ENCODE results near the gene ZNF414. TPM values are rescaled to one million over a fixed set of nuclear protein-coding genes. Genes with fewer than 3 reads are reported as not detected.

The ZNF414 gene
- total RNA-seq, 2 experiments from 2014 or later = 19.8 to 24.1 TPM

DNA sequence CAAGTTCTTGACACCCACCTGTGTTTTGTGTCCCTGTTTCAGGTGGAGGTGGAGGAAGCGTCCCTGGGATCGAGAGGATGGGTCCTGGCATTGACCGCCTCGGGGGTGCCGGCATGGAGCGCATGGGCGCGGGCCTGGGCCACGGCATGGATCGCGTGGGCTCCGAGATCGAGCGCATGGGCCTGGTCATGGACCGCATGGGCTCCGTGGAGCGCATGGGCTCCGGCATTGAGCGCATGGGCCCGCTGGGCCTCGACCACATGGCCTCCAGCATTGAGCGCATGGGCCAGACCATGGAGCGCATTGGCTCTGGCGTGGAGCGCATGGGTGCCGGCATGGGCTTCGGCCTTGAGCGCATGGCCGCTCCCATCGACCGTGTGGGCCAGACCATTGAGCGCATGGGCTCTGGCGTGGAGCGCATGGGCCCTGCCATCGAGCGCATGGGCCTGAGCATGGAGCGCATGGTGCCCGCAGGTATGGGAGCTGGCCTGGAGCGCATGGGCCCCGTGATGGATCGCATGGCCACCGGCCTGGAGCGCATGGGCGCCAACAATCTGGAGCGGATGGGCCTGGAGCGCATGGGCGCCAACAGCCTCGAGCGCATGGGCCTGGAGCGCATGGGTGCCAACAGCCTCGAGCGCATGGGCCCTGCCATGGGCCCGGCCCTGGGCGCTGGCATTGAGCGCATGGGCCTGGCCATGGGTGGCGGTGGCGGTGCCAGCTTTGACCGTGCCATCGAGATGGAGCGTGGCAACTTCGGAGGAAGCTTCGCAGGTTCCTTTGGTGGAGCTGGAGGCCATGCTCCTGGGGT lies 28.2 kb downstream of the ZNF414 start:
- H3K36me3 Mint-ChIP-seq (ENCODE audit: low read depth) = peaks cover 48% of the 10 kb centered on the region
- CTCF ChIA-PET = interaction anchor here (0.9 kb wide), 2 partner anchors 39 to 132 kb away, joined by 3 to 4 read pairs; no protein-coding TSS in a partner anchor
- no peak overlapping the region for H3K4me3 Mint-ChIP-seq
- no peak for DNase-seq
- no peaks in the 10 kb centered on the region for H3K9me3 Mint-ChIP-seq
- intact Hi-C loops (cut with micrococcal nuclease) = loop anchor here (2.0 kb wide), 1 partner anchor 21 kb away; no protein-coding TSS in a partner anchor
- H3K27ac Mint-ChIP-seq = peak overlapping the region; percentile 89
- no peaks in the 10 kb centered on the region for H3K27me3 Mint-ChIP-seq (ENCODE audit: low read depth)
- H3K4me1 Mint-ChIP-seq (ENCODE audit: low read depth) = peaks cover 43% of the 10 kb centered on the region

DNA sequence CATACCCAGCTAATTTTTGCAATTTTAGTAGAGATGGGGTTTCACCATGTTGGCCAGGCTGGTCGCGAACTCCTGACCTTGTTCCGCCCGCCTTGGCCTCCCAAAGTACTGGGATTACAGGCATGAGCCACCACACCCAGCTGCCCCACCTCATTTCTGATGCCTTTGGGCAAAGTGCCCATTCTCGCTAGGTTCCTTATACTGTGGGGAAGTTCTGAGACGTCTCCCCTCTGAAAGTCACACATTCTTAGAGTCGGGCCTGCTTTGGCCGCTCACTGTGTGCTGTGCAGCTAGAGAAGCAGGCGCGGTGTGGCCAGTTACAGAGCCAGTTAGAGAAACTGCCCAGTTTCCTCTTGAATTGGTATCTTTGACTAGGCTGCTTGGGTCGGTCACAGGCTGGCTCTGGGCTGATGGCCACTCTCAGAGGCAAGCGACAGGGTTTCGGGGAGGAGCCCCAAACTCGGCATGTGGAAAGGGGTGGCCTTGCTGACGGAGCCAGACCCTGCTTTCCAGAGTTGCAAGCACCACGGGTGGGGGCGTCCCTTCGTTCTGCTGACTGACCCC lies 29.6 kb downstream of the ZNF414 start:
- Mint-ChIP-seq H3K9me3 (no peaks in the 10 kb centered on the region), H3K4me1 (ENCODE audit: low read depth) (peaks cover 49% of the 10 kb centered on the region), H3K27ac (peak overlapping the region; percentile 13), H3K27me3 (ENCODE audit: low read depth) (no peaks in the 10 kb centered on the region), H3K36me3 (ENCODE audit: low read depth) (peaks cover 53% of the 10 kb centered on the region), H3K4me3 (no peak overlapping the region)
- DNase-seq = no peak
- CTCF ChIA-PET = no interaction called here
- intact Hi-C loops (cut with micrococcal nuclease) = loop anchor here (5.0 kb wide), 1 partner anchor 37 kb away; no protein-coding TSS in a partner anchor

DNA sequence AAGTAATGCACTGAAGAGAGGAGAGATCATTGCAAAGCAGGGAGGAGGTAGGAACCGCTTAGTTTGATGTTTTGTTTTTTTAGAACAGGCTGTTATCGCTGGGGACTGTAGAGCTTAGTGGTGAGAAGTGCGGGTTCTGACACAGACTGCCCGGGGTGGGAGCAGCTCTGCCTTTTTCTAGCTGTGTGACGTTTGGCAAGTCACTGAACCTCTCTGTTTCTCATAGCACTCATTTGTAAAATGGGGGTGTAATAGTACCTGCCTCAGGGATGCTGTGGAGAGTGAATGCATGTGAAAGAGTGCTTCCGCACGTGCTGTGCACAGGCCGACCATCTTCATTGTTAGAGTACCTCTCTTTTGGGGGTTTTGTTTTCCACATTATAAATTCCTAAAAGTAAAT lies 30.8 kb downstream of the ZNF414 start:
- Mint-ChIP-seq H3K4me3 (no peak overlapping the region), H3K4me1 (ENCODE audit: low read depth) (peaks cover 58% of the 10 kb centered on the region), H3K27ac (peak overlapping the region; percentile 2), H3K36me3 (ENCODE audit: low read depth) (peaks cover 54% of the 10 kb centered on the region), H3K27me3 (ENCODE audit: low read depth) (no peaks in the 10 kb centered on the region), H3K9me3 (no peaks in the 10 kb centered on the region)
- intact Hi-C loops (cut with micrococcal nuclease) = loop anchor here (5.0 kb wide), 1 partner anchor 36 kb away; no protein-coding TSS in a partner anchor
- CTCF ChIA-PET = interaction anchor here (0.6 kb wide), 1 partner anchor 93 kb away, joined by 3 read pairs; the partner anchor contains the start of gene RAB11B
- no peak for DNase-seq

DNA sequence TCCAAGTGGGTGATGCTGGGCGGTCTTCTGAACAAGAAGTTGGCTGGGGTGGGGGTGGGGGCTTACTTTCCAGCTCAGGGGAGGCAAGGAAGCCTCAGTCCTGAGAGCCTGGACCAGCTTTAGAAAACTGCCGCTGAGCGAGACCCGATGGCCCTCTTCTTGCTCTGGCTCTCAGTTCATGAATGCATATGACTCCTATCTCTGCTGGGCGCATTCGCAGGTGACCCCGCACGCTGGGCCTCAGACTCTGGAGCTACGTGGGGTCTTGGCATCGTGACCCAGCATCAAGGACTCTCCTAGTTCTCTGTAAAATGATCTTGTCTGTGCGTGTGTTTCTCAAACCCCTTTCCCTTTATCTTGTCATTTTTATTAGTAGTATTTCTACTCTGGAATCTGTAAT lies 31.3 kb downstream of the ZNF414 start:
- no peaks in the 10 kb centered on the region for H3K9me3 Mint-ChIP-seq
- H3K36me3 Mint-ChIP-seq (ENCODE audit: low read depth) = peaks cover 54% of the 10 kb centered on the region
- DNase-seq = no peak
- intact Hi-C loops (cut with micrococcal nuclease) = loop anchor here (5.0 kb wide), 1 partner anchor 35 kb away; no protein-coding TSS in a partner anchor
- no peak overlapping the region for H3K4me3 Mint-ChIP-seq
- H3K27ac Mint-ChIP-seq = peak overlapping the region; percentile 2
- peaks cover 58% of the 10 kb centered on the region for H3K4me1 Mint-ChIP-seq (ENCODE audit: low read depth)
- no peaks in the 10 kb centered on the region for H3K27me3 Mint-ChIP-seq (ENCODE audit: low read depth)
- CTCF ChIA-PET = interaction anchor here (0.6 to 0.7 kb wide), 2 partner anchors 93 to 111 kb away, joined by 3 to 4 read pairs; partner anchors contain the start of gene RAB11B

DNA sequence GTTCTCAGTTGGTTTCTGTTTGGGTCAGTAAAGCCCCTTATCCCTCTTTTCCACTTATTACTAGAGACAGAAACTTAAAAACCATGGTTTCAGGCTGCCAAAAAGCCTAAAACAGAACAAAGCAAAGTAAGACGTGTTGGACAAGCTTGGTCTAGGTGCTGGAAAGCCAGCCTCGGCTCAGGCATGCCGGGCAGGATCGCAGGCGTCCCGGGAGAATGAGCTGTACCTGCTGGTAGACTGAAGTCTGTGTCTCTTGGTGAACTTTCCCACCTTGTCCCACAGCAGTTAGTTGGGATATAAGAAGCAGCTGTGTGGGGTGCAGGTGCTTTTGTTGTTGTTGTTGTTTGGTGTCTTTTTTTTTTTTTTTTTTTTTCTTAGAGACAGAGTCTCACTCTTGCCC lies 32.4 kb downstream of the ZNF414 start:
- Mint-ChIP-seq H3K9me3 (no peaks in the 10 kb centered on the region), H3K27ac (peak overlapping the region; percentile 32), H3K36me3 (ENCODE audit: low read depth) (peaks cover 51% of the 10 kb centered on the region), H3K27me3 (ENCODE audit: low read depth) (no peaks in the 10 kb centered on the region), H3K4me3 (no peak overlapping the region), H3K4me1 (ENCODE audit: low read depth) (peaks cover 57% of the 10 kb centered on the region)
- CTCF ChIA-PET = interaction anchor here (0.6 kb wide), 1 partner anchor 35 kb away, joined by 3 read pairs; no protein-coding TSS in a partner anchor
- intact Hi-C loops (cut with micrococcal nuclease) = loop anchor here (5.0 kb wide), 1 partner anchor 34 kb away; no protein-coding TSS in a partner anchor
- no peak for DNase-seq

DNA sequence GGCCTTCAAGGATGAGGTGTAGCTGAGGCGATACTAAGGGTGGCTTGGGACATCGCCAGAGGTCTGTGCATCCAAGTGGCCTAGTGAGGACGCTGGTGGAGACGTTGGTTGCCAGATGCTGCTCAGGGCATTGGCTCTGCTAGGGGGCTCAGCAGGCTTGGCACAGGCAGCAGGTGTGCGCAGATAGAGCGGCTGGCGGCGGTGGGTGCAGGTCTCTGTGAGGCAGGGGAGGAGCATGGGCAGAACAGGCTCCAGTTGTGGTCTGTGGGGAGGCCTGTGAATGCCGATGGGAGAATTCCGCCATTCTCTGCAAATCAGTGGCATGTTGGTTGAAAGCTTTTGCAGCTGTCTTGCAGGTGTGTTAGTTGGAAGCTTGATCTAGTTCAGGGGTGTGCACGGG lies 32.8 kb downstream of the ZNF414 start:
- peaks cover 57% of the 10 kb centered on the region for H3K4me1 Mint-ChIP-seq (ENCODE audit: low read depth)
- H3K36me3 Mint-ChIP-seq (ENCODE audit: low read depth) = peaks cover 50% of the 10 kb centered on the region
- CTCF ChIA-PET = no interaction called here
- no peaks in the 10 kb centered on the region for H3K27me3 Mint-ChIP-seq (ENCODE audit: low read depth)
- no peaks in the 10 kb centered on the region for H3K9me3 Mint-ChIP-seq
- intact Hi-C loops (cut with micrococcal nuclease) = loop anchor here (5.0 kb wide), 1 partner anchor 34 kb away; no protein-coding TSS in a partner anchor
- no peak for DNase-seq
- no peak overlapping the region for H3K4me3 Mint-ChIP-seq
- peak overlapping the region; percentile 32 for H3K27ac Mint-ChIP-seq

DNA sequence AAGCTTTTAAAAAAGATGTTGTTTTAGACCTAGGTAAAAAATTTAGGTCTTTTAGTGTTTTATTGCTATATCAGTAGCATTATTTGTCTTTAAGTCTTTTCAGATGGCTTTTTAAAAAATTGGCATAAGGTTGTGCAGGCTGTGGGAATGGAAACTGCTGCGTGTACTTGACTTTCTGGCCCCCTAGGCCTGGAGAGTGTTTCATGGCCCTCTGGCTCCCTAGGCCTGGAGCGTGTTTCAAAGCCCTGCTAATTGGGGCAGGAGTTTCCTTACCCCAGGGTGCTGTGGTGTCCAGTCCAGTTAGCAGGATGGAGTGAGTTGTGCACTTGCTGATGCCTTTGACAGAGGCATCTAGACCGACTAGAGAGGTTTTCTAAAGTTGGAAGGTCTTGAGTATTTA lies 35.4 kb downstream of the ZNF414 start:
- peaks cover 64% of the 10 kb centered on the region for H3K4me1 Mint-ChIP-seq (ENCODE audit: low read depth)
- no peak overlapping the region for H3K4me3 Mint-ChIP-seq
- intact Hi-C loops (cut with micrococcal nuclease) = no loop called here
- CTCF ChIA-PET = interaction anchor here (0.7 to 2.3 kb wide), 2 partner anchors 100 to 119 kb away, joined by 3 to 17 read pairs; no protein-coding TSS in a partner anchor
- H3K27ac Mint-ChIP-seq = peak overlapping the region; percentile 74
- no peaks in the 10 kb centered on the region for H3K27me3 Mint-ChIP-seq (ENCODE audit: low read depth)
- peaks cover 55% of the 10 kb centered on the region for H3K36me3 Mint-ChIP-seq (ENCODE audit: low read depth)
- DNase-seq = no peak
- H3K9me3 Mint-ChIP-seq = no peaks in the 10 kb centered on the region

DNA sequence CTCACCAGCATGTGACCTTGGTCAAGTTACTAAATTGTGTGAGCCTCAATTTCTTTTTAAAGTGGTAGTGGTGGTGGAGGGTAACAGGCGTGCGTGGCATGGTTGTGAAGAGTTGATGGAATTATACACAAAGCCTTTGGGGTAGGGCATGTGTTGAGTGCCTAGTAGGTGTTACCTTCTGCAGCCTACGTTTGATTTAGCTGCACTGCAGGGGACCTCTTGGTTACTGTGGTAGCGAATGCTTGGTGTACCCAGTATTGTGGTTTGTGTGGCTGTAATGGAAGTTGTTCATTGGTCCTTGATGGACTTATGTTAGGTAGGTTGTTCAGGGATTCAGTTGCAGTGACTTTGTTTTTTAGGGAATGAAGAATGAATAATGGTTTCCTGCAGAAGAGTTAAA lies 36.1 kb downstream of the ZNF414 start:
- no peak for DNase-seq
- intact Hi-C loops (cut with micrococcal nuclease) = no loop called here
- Mint-ChIP-seq H3K36me3 (ENCODE audit: low read depth) (peaks cover 56% of the 10 kb centered on the region), H3K9me3 (no peaks in the 10 kb centered on the region), H3K27me3 (ENCODE audit: low read depth) (no peaks in the 10 kb centered on the region), H3K4me3 (no peak overlapping the region), H3K4me1 (ENCODE audit: low read depth) (peaks cover 70% of the 10 kb centered on the region), H3K27ac (peak overlapping the region; percentile 74)
- CTCF ChIA-PET = interaction anchor here (2.3 kb wide), 1 partner anchor 101 kb away, joined by 17 read pairs; no protein-coding TSS in a partner anchor

DNA sequence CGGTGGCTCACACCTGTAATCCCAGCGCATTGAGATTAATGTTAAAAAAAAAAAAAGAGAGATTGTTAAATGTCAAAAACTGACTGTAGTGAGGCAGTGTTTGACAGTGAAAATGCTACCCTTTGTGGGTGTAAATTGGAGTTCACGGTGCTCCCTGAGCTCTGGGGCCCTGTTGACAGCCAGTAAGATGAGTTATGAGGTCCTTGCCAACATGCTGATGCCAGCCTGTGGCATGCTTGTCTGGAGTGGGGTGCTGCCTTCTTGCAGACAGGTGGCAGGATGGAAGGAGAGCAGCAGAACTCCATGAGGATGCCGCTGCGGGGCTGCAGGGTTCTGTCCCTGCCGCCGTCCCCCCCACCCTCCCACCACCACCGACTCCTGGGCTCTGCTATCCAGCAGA lies 37.4 kb downstream of the ZNF414 start:
- CTCF ChIA-PET = no interaction called here
- intact Hi-C loops (cut with micrococcal nuclease) = no loop called here
- Mint-ChIP-seq H3K27me3 (ENCODE audit: low read depth) (no peaks in the 10 kb centered on the region), H3K27ac (no peak overlapping the region), H3K36me3 (ENCODE audit: low read depth) (peaks cover 54% of the 10 kb centered on the region), H3K9me3 (no peaks in the 10 kb centered on the region), H3K4me1 (ENCODE audit: low read depth) (peaks cover 71% of the 10 kb centered on the region), H3K4me3 (no peak overlapping the region)
- no peak for DNase-seq

DNA sequence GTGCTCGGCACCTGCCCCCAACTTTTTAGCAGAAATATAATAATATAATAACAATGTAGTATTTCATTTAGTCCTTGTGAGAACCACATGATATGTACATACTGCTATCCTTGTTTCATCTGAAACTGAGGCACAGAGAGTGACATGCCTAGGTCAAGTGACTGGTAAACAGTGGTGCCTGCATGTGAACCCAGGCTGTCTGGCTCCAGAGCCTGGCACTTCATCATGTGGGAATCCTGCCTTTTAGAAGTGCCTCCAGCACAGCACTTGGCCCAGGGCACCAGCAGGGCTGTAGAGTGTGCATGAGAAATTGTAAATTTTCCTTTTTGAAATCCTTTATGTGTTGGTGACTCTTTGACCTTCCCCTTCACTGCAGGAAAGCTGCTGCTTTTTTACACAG lies 39.0 kb downstream of the ZNF414 start:
- H3K4me3 Mint-ChIP-seq = no peak overlapping the region
- no peaks in the 10 kb centered on the region for H3K9me3 Mint-ChIP-seq
- peaks cover 53% of the 10 kb centered on the region for H3K36me3 Mint-ChIP-seq (ENCODE audit: low read depth)
- intact Hi-C loops (cut with micrococcal nuclease) = no loop called here
- no peak overlapping the region for H3K27ac Mint-ChIP-seq
- no peak for DNase-seq
- H3K4me1 Mint-ChIP-seq (ENCODE audit: low read depth) = peaks cover 58% of the 10 kb centered on the region
- no peaks in the 10 kb centered on the region for H3K27me3 Mint-ChIP-seq (ENCODE audit: low read depth)
- CTCF ChIA-PET = interaction anchor here (0.6 kb wide), 1 partner anchor 20 kb away, joined by 4 read pairs; no protein-coding TSS in a partner anchor

DNA sequence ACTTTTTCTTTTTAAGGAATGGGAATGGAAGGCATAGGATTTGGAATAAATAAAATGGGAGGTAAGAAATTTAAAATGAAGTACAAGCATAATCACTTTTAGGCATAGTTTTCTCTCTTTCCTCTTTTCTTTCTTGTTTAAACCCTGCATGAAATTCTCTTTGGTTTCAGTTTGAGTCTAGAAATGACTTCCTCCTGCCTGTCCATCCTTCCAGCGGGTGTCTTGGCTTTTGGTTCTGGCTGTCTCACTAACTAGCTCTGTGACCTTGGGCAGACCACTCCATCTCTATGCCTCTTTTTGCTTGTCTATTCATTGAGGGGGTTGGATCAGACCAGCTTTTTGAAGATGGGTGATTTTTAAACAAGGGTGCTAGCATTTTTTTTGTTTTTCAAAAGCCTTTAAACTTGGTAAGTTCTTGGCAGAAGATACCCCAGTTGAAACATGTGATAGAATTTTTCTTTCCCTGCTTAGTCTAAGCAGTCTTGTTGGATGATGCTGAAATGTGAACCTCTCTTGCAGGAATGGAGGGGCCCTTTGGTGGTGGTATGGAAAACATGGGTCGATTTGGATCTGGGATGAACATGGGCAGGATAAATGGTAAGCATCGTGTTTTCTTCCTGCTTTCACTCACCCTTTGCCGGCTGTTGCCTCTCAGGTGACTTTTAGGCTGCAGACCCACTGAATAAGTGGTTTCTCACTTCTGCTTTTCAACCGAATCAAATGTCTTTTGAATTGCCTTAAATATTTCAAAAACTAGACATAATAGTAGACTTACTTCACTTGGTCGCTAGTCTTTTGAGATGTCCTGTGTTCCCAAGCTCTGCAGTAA lies 40.1 kb downstream of the ZNF414 start:
- H3K36me3 Mint-ChIP-seq (ENCODE audit: low read depth) = peaks cover 59% of the 10 kb centered on the region

More for the DNA sequence above, 40.1 kb downstream of the ZNF414 start:
- no peaks in the 10 kb centered on the region for H3K9me3 Mint-ChIP-seq
- no peaks in the 10 kb centered on the region for H3K27me3 Mint-ChIP-seq (ENCODE audit: low read depth)
- H3K4me1 Mint-ChIP-seq (ENCODE audit: low read depth) = peaks cover 53% of the 10 kb centered on the region
- intact Hi-C loops (cut with micrococcal nuclease) = no loop called here
- no peak for DNase-seq
- no peak overlapping the region for H3K4me3 Mint-ChIP-seq
- CTCF ChIA-PET = interaction anchor here (0.5 to 1.1 kb wide), 2 partner anchors 9 to 51 kb away, joined by 3 to 4 read pairs; no protein-coding TSS in a partner anchor
- peak overlapping the region; percentile 38 for H3K27ac Mint-ChIP-seq
